ENCODE results near the gene NDUFA12. TPM values are rescaled to one million over a fixed set of nuclear protein-coding genes. Genes with fewer than 3 reads are reported as not detected.

The NDUFA12 gene
- total RNA-seq, 8 experiments from 2014 or later = 138 to 334 (median 193) TPM

GRCh38 chr12:94973221-94973620 lies 30.3 kb downstream of the NDUFA12 start:
- WGBS, 10 experiments = 62 to 100% (median 98%) methylated on average over 2 to 5 of the region's 5 CpGs
- no peaks in the 10 kb centered on the region for H3K4me1 ChIP-seq (replicated peaks in 1 of 2)
- no peak overlapping the region for H3K4me3 ChIP-seq
- H3K27ac ChIP-seq = no peak overlapping the region
- no peak for ATAC-seq (replicated peaks in 6 of 8)
- in situ Hi-C loops (cut with MboI; ENCODE audit: low pct_unique_long_range_greater_than_20kb in 2 of 9, low sequenced_read_pairs in 9 of 9, unreplicated experiment in 9 of 9) = no loop called here

GRCh38 chr12:94972795-94973194 lies 30.7 kb downstream of the NDUFA12 start:
- no peak for ATAC-seq (replicated peaks in 6 of 8)
- no peak overlapping the region for H3K27ac ChIP-seq
- whole genome bisulfite sequencing, 10 experiments = 78 to 100% (median 93%) methylated on average over 1 to 2 of the region's 2 CpGs; no CpG with 5 or more reads in 2 of the 10 experiments
- no peak overlapping the region for H3K4me3 ChIP-seq
- no peaks in the 10 kb centered on the region for H3K4me1 ChIP-seq (replicated peaks in 1 of 2)
- in situ Hi-C loops (cut with MboI; ENCODE audit: low pct_unique_long_range_greater_than_20kb in 2 of 9, low sequenced_read_pairs in 9 of 9, unreplicated experiment in 9 of 9) = no loop called here

GRCh38 chr12:94971923-94972322 lies 31.6 kb downstream of the NDUFA12 start:
- WGBS, 10 experiments = 80 to 100% (median 100%) methylated on average over 1 to 2 of the region's 2 CpGs; no CpG with 5 or more reads in 2 of the 10 experiments
- ATAC-seq (replicated peaks in 6 of 8) = no peak
- in situ Hi-C loops (cut with MboI; ENCODE audit: low pct_unique_long_range_greater_than_20kb in 2 of 9, low sequenced_read_pairs in 9 of 9, unreplicated experiment in 9 of 9) = no loop called here
- Histone ChIP-seq H3K4me3 (no peak overlapping the region), H3K4me1 (replicated peaks in 1 of 2) (no peaks in the 10 kb centered on the region), H3K27ac (no peak overlapping the region)

GRCh38 chr12:94970560-94970959 lies 32.9 kb downstream of the NDUFA12 start:
- no peak overlapping the region for H3K4me3 ChIP-seq
- H3K27ac ChIP-seq = no peak overlapping the region
- no peaks in the 10 kb centered on the region for H3K4me1 ChIP-seq (replicated peaks in 1 of 2)
- no peak for ATAC-seq (replicated peaks in 6 of 8)
- WGBS, 10 experiments = 100% methylated on average over 1 of the region's 1 CpG; no CpG with 5 or more reads in 5 of the 10 experiments
- in situ Hi-C loops (cut with MboI; ENCODE audit: low pct_unique_long_range_greater_than_20kb in 2 of 9, low sequenced_read_pairs in 9 of 9, unreplicated experiment in 9 of 9) = no loop called here

- H3K4me3 ChIP-seq = no peak overlapping the region
- ATAC-seq (replicated peaks in 6 of 8) = no peak
- no peaks in the 10 kb centered on the region for H3K4me1 ChIP-seq (replicated peaks in 1 of 2)
- in situ Hi-C loops (cut with MboI; ENCODE audit: low pct_unique_long_range_greater_than_20kb in 2 of 9, low sequenced_read_pairs in 9 of 9, unreplicated experiment in 9 of 9) = no loop called here
- no peak overlapping the region for H3K27ac ChIP-seq
Measured at GRCh38 chr12:94969424-94969823, 34.1 kb downstream of the NDUFA12 start.

GRCh38 chr12:94965982-94966630 lies 37.4 kb downstream of the NDUFA12 start:
- Histone ChIP-seq H3K4me1 (replicated peaks in 1 of 2) (peaks cover 10 to 12% of the 10 kb centered on the region in 2 donors), H3K4me3 (no peak overlapping the region), H3K27ac (no peak overlapping the region)
- no peak for ATAC-seq (replicated peaks in 6 of 8)
- 71 to 100% (median 87%) methylated on average over 1 to 5 of the region's 9 CpGs; no CpG with 5 or more reads in 2 of the 10 experiments for WGBS, 10 experiments
- in situ Hi-C loops (cut with MboI; ENCODE audit: low pct_unique_long_range_greater_than_20kb in 2 of 9, low sequenced_read_pairs in 9 of 9, unreplicated experiment in 9 of 9) = no loop called here

- 50 to 95% (median 91%) methylated on average over 1 to 7 of the region's 7 CpGs; no CpG with 5 or more reads in 1 of the 10 experiments for WGBS, 10 experiments
- H3K4me3 ChIP-seq = no peak overlapping the region
- ATAC-seq (replicated peaks in 6 of 8) = no peak
- in situ Hi-C loops (cut with MboI; ENCODE audit: low pct_unique_long_range_greater_than_20kb in 2 of 9, low sequenced_read_pairs in 9 of 9, unreplicated experiment in 9 of 9) = no loop called here
- H3K27ac ChIP-seq = no peak overlapping the region
- peaks cover 14% of the 10 kb centered on the region in 2 donors for H3K4me1 ChIP-seq (replicated peaks in 1 of 2)
Measured at GRCh38 chr12:94963649-94964048, 39.8 kb downstream of the NDUFA12 start.

- in situ Hi-C loops (cut with MboI; ENCODE audit: low pct_unique_long_range_greater_than_20kb in 2 of 9, low sequenced_read_pairs in 9 of 9, unreplicated experiment in 9 of 9) = no loop called here
- WGBS, 10 experiments = 62 to 100% (median 89%) methylated on average over 1 to 3 of the region's 3 CpGs
- Histone ChIP-seq H3K4me1 (replicated peaks in 1 of 2) (peaks cover 14% of the 10 kb centered on the region in 2 donors), H3K4me3 (no peak overlapping the region), H3K27ac (no peak overlapping the region)
- no peak for ATAC-seq (replicated peaks in 6 of 8)
Measured at GRCh38 chr12:94962670-94963069, 40.8 kb downstream of the NDUFA12 start.

GRCh38 chr12:94961911-94962310 lies 41.6 kb downstream of the NDUFA12 start:
- no peak overlapping the region for H3K4me3 ChIP-seq
- H3K4me1 ChIP-seq (replicated peaks in 1 of 2) = peaks cover 14% of the 10 kb centered on the region in 2 donors
- no peak overlapping the region for H3K27ac ChIP-seq
- WGBS, 10 experiments = 100% methylated on average over 2 of the region's 2 CpGs; no CpG with 5 or more reads in 9 of the 10 experiments
- ATAC-seq (replicated peaks in 6 of 8) = peak in 1 of 8 experiments; percentile 17
- in situ Hi-C loops (cut with MboI; ENCODE audit: low pct_unique_long_range_greater_than_20kb in 2 of 9, low sequenced_read_pairs in 9 of 9, unreplicated experiment in 9 of 9) = no loop called here

- in situ Hi-C loops (cut with MboI; ENCODE audit: low pct_unique_long_range_greater_than_20kb in 2 of 9, low sequenced_read_pairs in 9 of 9, unreplicated experiment in 9 of 9) = no loop called here
- Histone ChIP-seq H3K4me3 (no peak overlapping the region), H3K4me1 (replicated peaks in 1 of 2) (peaks cover 14% of the 10 kb centered on the region in 2 donors), H3K27ac (peak overlapping the region in 1 of 2 donors; percentile 21)
- peak in 5 of 8 experiments; percentile 58 to 88 (median 68) for ATAC-seq (replicated peaks in 6 of 8)
Measured at GRCh38 chr12:94961256-94961824, 42.2 kb downstream of the NDUFA12 start.

- Histone ChIP-seq H3K4me1 (replicated peaks in 1 of 2) (peaks cover 11 to 13% of the 10 kb centered on the region in 2 donors), H3K4me3 (no peak overlapping the region), H3K27ac (no peak overlapping the region)
- peak in 4 of 8 experiments; percentile 55 to 85 (median 79) for ATAC-seq (replicated peaks in 6 of 8)
- in situ Hi-C loops (cut with MboI; ENCODE audit: low pct_unique_long_range_greater_than_20kb in 2 of 9, low sequenced_read_pairs in 9 of 9, unreplicated experiment in 9 of 9) = no loop called here
Measured at GRCh38 chr12:94957006-94957405, 46.5 kb downstream of the NDUFA12 start.

- in situ Hi-C loops (cut with MboI; ENCODE audit: low pct_unique_long_range_greater_than_20kb in 2 of 9, low sequenced_read_pairs in 9 of 9, unreplicated experiment in 9 of 9) = no loop called here
- whole genome bisulfite sequencing, 10 experiments = 44 to 100% (median 78%) methylated on average over 1 to 10 of the region's 10 CpGs; no CpG with 5 or more reads in 1 of the 10 experiments
- no peak for ATAC-seq (replicated peaks in 6 of 8)
- no peaks in the 10 kb centered on the region for H3K4me1 ChIP-seq (replicated peaks in 1 of 2)
- H3K4me3 ChIP-seq = no peak overlapping the region
- H3K27ac ChIP-seq = no peak overlapping the region
Measured at GRCh38 chr12:94954948-94955592, 48.4 kb downstream of the NDUFA12 start.

GRCh38 chr12:94954029-94954685 lies 49.3 kb downstream of the NDUFA12 start:
- no peak overlapping the region for H3K4me3 ChIP-seq
- H3K27ac ChIP-seq = no peak overlapping the region
- no peaks in the 10 kb centered on the region for H3K4me1 ChIP-seq (replicated peaks in 1 of 2)
- in situ Hi-C loops (cut with MboI; ENCODE audit: low pct_unique_long_range_greater_than_20kb in 2 of 9, low sequenced_read_pairs in 9 of 9, unreplicated experiment in 9 of 9) = no loop called here
- peak in 4 of 8 experiments; percentile 35 to 96 (median 67) for ATAC-seq (replicated peaks in 6 of 8)
- 0 to 57% (median 0%) methylated on average over 1 of the region's 1 CpG; no CpG with 5 or more reads in 7 of the 10 experiments for WGBS, 10 experiments

Data from motor neuron (in vitro differentiated cells).